Measurements from ENCODE around the gene SLC25A23. TPM values are rescaled to one million over a fixed set of nuclear protein-coding genes. Genes with fewer than 3 reads are reported as not detected.

Gene SLC25A23
- total RNA-seq, 1 donor from 2014 or later, result 51.4 TPM

- ATAC-seq (no peak), DNase-seq (no peak)
- H3K9me3 ChIP-seq, result peaks cover 4% of the 10 kb centered on the region
- H3K4me3 ChIP-seq, result no peak overlapping the region
- peaks cover 10% of the 10 kb centered on the region for H3K4me1 ChIP-seq
- no peaks in the 10 kb centered on the region for H3K36me3 ChIP-seq
- no peak overlapping the region for H3K27ac ChIP-seq
- TF ChIP-seq CTCF (IDR thresholded peaks at IDR 0.05), result no peak
- intact Hi-C loops (cut with DNase I), result no loop called here
- no peaks in the 10 kb centered on the region for H3K27me3 ChIP-seq
These were observed 3.7 kb downstream of the SLC25A23 start for GRCh38 chr19:6455924-6456323.

DNA sequence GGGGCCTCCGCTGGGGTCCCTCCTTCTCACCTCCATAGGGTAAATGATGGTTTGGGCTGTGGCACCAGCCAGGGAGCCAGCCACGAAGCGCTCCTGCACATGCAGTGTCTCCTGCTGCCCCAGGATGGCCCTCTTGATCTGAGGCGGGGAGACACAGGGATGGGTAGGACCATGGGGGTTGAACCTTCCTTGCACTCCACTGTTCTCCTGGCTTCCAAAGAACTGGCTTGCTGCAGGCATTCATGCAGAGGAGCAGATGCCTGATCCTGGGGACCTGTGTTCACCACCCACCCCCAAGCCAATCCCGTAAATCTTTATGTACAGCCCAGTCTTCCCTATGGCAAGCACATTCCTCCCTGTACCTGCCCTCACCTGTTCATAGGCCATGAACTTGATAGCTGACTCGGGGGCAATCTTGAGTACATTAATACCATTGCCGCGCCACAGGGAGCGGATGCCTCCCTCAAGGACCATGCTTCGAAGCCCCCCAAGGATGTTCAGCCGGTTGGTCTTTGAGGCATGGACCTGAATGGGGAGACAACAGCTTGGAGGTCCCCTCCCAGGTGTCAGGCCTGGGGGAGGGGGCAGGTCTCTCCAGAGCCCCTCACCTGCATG lies 5.5 kb downstream of the SLC25A23 start:
- no peak for ATAC-seq
- H3K4me1 ChIP-seq, result peaks cover 8% of the 10 kb centered on the region
- TF ChIP-seq CTCF (IDR thresholded peaks at IDR 0.05), result no peak
- no peaks in the 10 kb centered on the region for H3K36me3 ChIP-seq
- H3K27me3 ChIP-seq, result no peaks in the 10 kb centered on the region
- no peak for DNase-seq
- intact Hi-C loops (cut with DNase I), result no loop called here
- no peak overlapping the region for H3K27ac ChIP-seq
- H3K9me3 ChIP-seq, result peaks cover 4% of the 10 kb centered on the region
- no peak overlapping the region for H3K4me3 ChIP-seq

DNA sequence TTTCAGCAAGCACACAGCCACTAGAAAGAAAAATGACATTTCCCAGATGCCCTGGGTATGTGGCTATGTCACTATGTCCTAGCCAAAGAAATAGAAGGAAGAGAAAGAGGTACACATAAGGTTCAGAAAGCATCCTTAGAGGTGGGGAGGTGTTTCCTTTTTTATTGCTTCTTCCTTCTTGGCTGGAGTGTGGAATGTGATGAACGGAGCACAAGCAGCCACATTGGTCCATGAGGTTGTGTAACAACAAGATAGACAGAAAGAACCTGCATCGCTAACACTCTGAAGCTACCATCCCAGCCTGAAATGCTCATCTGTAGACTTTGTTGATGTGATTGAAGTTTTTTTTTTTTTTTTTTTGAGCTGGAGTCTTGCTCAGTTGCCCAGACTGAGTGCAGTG lies 6.7 kb downstream of the SLC25A23 start:
- Histone ChIP-seq H3K4me3 (no peak overlapping the region), H3K4me1 (no peaks in the 10 kb centered on the region), H3K36me3 (no peaks in the 10 kb centered on the region), H3K27me3 (no peaks in the 10 kb centered on the region), H3K27ac (no peak overlapping the region), H3K9me3 (peaks cover 4% of the 10 kb centered on the region)
- intact Hi-C loops (cut with DNase I), result no loop called here
- no peak for TF ChIP-seq CTCF (IDR thresholded peaks at IDR 0.05)
- ATAC-seq (no peak), DNase-seq (no peak)

DNA sequence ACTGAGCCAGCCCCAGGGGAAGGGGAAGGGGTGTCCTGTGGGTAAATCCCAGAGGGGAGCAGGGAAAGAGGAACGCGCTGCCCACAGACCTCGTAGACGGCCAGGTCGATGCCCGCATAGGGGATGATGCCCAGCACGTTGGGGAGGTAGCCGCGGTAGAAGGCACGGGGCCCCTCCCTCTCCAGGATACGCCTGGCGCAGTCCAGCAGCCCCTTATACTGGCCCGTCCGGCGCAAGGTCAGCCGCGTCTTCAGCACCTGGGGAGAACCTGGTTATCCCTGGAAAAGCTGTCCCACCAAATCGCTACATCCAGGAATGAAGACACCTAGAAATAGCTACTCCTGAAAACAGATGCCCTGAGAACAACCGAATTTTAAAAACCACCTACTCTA lies 7.4 kb downstream of the SLC25A23 start:
- H3K4me3 ChIP-seq, result no peak overlapping the region
- H3K27ac ChIP-seq, result no peak overlapping the region
- H3K9me3 ChIP-seq, result peaks cover 4% of the 10 kb centered on the region
- no peaks in the 10 kb centered on the region for H3K27me3 ChIP-seq
- DNase-seq (no peak), ATAC-seq (no peak)
- no peaks in the 10 kb centered on the region for H3K4me1 ChIP-seq
- no peak for TF ChIP-seq CTCF (IDR thresholded peaks at IDR 0.05)
- no peaks in the 10 kb centered on the region for H3K36me3 ChIP-seq
- intact Hi-C loops (cut with DNase I), result no loop called here

- TF ChIP-seq CTCF (IDR thresholded peaks at IDR 0.05), result no peak
- Histone ChIP-seq H3K36me3 (no peaks in the 10 kb centered on the region), H3K4me1 (no peaks in the 10 kb centered on the region), H3K27ac (no peak overlapping the region), H3K27me3 (no peaks in the 10 kb centered on the region), H3K9me3 (peaks cover 4% of the 10 kb centered on the region), H3K4me3 (no peak overlapping the region)
- DNase-seq, result no peak
- intact Hi-C loops (cut with DNase I), result no loop called here
- ATAC-seq, result no peak
These were observed 7.9 kb downstream of the SLC25A23 start for GRCh38 chr19:6451583-6452222.

Data from upper lobe of right lung (tissue), 1 donor.